AG10803 (cell line): ENCODE results near the gene ANO7.

ENCODE experiments used
- DNase-seq: peaks from one replicate; pipeline ENCODE4 v3.0.0; 2010; ENCODE audit warnings: low read depth
- H3K4me3 ChIP-seq: 2 replicates; pipeline ENCODE4 v1.5.1; 2011; ENCODE audit warnings: mild to moderate bottlenecking, low read length, control low read depth
- TF ChIP-seq, protein P1 (sequence below): conservative IDR thresholded peaks from 2 replicates; pipeline ENCODE4 v1.5.1; 2011; ENCODE audit warnings: mild to moderate bottlenecking, low read length, control low read depth, inconsistent platforms

The ANO7 gene

DNA sequence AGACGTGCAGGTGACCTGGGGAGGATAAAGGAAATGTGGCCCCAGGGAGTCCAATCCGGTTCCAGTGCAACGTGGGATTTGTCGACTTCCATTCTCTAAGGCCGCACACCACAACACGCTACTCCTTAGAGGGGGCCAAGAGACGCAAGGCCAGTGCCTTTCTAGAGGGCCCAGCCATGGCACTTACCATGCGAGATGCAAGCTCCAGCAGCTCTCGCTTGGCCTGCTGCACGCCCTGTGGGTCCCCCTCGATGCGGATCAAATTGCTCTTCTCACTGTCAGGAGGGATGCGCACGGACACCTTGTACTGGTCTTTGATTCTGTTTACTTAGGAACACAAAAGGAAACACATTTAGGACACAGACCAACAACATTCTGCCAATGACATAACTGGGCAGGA lies 61.2 kb downstream of the ANO7 start:
- TF ChIP-seq, protein P1, sequence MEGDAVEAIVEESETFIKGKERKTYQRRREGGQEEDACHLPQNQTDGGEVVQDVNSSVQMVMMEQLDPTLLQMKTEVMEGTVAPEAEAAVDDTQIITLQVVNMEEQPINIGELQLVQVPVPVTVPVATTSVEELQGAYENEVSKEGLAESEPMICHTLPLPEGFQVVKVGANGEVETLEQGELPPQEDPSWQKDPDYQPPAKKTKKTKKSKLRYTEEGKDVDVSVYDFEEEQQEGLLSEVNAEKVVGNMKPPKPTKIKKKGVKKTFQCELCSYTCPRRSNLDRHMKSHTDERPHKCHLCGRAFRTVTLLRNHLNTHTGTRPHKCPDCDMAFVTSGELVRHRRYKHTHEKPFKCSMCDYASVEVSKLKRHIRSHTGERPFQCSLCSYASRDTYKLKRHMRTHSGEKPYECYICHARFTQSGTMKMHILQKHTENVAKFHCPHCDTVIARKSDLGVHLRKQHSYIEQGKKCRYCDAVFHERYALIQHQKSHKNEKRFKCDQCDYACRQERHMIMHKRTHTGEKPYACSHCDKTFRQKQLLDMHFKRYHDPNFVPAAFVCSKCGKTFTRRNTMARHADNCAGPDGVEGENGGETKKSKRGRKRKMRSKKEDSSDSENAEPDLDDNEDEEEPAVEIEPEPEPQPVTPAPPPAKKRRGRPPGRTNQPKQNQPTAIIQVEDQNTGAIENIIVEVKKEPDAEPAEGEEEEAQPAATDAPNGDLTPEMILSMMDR: no peak
- DNase-seq: no peak
- H3K4me3 ChIP-seq: no peak overlapping the region

DNA sequence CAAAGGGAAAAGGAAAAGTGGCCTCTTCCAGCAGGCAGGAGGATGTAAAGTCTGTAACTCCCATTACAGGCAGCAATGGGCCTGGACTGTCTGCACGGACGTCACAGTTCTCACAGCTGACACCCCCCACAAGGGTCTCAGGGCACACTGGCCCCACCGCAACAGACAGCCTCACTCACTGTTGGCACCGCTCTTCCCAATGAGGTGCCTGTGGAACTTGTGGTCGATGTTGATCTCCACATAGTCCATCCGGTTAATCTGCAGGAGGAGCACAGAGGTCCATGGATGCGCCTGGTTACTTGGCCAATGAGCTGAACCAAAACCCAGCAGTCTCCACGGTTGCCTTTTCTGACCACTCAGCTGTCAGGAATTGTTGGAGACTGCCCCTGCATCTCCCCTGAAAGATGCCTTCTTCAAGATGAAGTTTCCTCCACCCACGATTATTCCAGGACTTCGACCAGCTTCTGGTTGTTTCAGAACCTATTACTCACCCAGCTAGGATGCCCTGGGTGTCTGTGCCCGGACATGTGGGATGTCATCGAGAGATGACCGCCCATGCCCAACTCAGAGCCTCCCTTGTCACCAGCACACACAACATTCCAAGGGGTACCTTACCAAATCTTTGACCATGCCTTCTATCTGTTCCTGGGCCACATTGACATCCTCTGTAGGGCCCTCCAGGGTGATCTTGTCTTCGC lies 64.5 kb downstream of the ANO7 start:
- H3K4me3 ChIP-seq: no peak overlapping the region
- DNase-seq: no peak
- TF ChIP-seq, protein P1: no peak

DNA sequence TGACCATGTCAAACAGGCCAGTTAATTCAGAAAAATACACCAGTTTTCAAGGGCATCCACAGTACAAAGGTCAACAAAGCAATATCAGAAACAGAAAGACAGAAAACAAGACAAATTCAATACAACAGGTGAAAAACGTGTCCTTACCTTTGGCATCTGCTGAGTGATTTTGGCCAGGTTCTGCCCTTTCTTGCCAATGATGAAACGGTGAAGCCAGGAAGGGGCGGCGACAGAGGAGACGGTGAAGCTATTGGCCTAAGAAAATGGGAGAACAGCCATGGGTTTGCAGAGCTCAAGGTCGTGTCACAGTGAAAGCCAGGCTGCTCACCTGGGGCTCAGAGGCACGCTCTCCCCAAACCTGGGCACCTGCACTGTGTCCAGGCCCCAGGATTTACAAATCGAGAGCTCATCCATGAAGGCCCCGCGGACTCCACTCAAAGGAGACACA lies 66.5 kb downstream of the ANO7 start:
- DNase-seq: no peak
- no peak overlapping the region for H3K4me3 ChIP-seq
- TF ChIP-seq, protein P1: no peak

DNA sequence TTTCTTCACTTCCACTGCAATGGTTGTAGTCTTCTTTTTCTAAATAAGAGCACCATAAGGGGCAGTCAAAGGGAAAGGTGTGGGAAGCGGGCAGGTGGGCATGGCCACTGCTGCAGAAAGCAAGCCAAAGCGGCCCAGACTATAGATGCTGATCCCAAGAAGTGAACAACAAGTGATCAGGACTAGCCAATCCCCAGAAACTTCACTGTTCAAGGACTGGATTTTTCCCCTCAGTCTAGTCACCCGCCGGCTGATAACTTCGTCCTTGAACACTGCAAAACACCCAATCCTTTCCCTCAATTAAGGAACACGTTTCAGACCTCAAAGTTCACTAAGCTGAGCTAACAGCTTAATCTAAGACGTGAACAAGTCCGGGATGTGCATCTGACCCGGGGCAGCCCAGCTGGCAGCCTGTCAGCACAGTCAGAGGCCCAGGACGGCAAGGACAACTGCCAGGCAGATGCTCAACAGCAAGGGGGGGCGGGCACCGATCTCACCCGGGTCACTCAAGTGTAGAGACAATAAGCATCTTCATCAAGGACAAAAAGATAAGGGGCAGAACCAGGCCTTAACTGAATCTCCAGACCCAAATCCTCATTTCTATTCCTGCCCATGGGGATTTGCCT lies 67.2 kb downstream of the ANO7 start:
- H3K4me3 ChIP-seq: no peak overlapping the region
- TF ChIP-seq, protein P1: no peak
- no peak for DNase-seq

DNA sequence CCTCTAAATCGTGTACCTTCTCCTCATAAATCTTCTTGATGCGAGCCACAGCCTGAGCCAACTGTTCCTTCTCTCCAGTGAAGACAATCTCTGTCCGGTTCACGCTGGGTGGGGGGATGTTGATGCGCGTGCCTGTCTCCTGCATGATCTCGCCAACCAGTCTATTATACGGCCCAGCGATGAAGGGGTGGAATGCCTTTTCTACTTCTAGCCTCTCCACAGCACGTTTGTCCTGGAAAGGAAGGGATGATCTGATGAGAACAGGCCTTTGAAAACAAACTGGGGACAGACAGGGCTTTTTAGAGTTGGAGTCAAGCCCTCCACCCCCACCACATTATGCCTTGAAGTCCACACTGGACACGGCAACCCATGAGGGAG lies 67.7 kb downstream of the ANO7 start:
- TF ChIP-seq, protein P1: no peak
- no peak for DNase-seq
- no peak overlapping the region for H3K4me3 ChIP-seq

DNA sequence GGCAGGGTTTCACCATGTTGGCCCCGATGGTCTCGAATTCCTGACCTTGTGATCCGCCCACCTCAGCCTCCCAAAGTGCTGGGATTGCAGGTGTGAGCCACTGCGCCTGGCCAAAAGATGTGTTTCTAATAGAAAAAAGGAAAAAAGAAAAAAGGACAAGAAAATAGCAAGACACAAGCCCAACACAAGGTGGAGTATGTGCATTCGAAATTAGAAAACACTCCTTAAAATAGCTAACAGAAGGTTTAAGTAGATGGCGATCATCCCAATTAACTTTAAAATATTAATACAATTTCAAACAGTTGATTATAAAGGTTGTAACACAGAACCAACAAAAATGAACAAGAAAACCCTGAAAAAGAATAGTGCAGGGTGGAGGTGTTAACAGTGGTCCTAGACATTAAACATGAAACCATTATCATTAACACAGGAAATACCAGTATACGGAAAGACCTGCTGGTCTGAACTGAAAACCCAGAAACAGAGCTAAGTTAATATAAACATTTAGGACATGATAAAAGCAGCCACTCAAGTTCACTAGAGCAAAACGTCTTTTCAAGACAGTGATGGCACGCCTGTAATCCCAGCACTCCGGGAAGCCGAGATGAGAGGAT lies 69.0 kb downstream of the ANO7 start:
- no peak overlapping the region for H3K4me3 ChIP-seq
- TF ChIP-seq, protein P1: 0 out of 2 replicates have a peak, but pooled peaks have one; percentile 20
- no peak for DNase-seq
